AG09319 (cell line): ENCODE results near the gene ZCWPW1.

Source experiments
- DNase-seq: peaks from one replicate; pipeline ENCODE4 v3.0.0-alpha.2; 2010; ENCODE audit warnings: low read depth; ENCODE audit errors: extremely low read depth
- CTCF ChIP-seq: IDR thresholded peaks from 2 replicates; pipeline ENCODE4 v1.5.1; 2011; ENCODE audit warnings: low read depth, mild to moderate bottlenecking, inconsistent platforms, low read length, moderate library complexity

ZCWPW1 gene

GRCh38 chr7:100432621-100433275 is 4.2 kb upstream of the ZCWPW1 start:
- no peak for TF ChIP-seq CTCF
- no peak for DNase-seq

GRCh38 chr7:100432053-100432452 is 3.5 kb upstream of the ZCWPW1 start:
- no peak for TF ChIP-seq CTCF
- no peak for DNase-seq

GRCh38 chr7:100431286-100431735 is 2.8 kb upstream of the ZCWPW1 start:
- DNase-seq = no peak
- TF ChIP-seq CTCF = no peak

- no peak for DNase-seq
- no peak for TF ChIP-seq CTCF
These were observed 2.2 kb upstream of the ZCWPW1 start for GRCh38 chr7:100430493-100431285.

GRCh38 chr7:100429637-100430492 is 1.4 kb upstream of the ZCWPW1 start, which contains the start of gene MEPCE:
MEPCE (plus strand) TSS chr7:100429831; CDS start chr7:100430019, 188 bp downstream.
- peak; percentile 95 for DNase-seq
- TF ChIP-seq CTCF = no peak

GRCh38 chr7:100428967-100429636 is 599 bp upstream of the ZCWPW1 start:
- DNase-seq = peak; percentile 100
- TF ChIP-seq CTCF = no peak
